PC-9 (cell line): ENCODE results near the gene CCDC91.

ENCODE experiments used
- CTCF ChIP-seq: fragments of 200-600 bp; sonication (generic); conservative IDR thresholded peaks from 2 replicates; pipeline ENCODE4 v1.6.1; 2017; ENCODE audit warnings: mixed run types, antibody characterized with exemption, mild to moderate bottlenecking, moderate library complexity
- EZH2 ChIP-seq: fragments of 200-600 bp; sonication (generic); IDR thresholded peaks from 2 replicates; pipeline ENCODE4 v1.8.0; 2017; ENCODE audit warnings: antibody characterized with exemption, low read depth

- TF ChIP-seq CTCF, result no peak
- TF ChIP-seq EZH2, result no peak
These were observed at the start of gene CCDC91 for GRCh38 chr12:28190321-28191050.
